Measurements from ENCODE around the gene NQO2.

NQO2 gene

GRCh38 chr6:2964793-2965505 lies 34.7 kb upstream of the NQO2 start:
- H3K4me3 ChIP-seq (ENCODE audit: low read depth in 1 of 2, low read length in 1 of 2): no peak overlapping the region
- H3K27ac ChIP-seq: no peak overlapping the region
- H3K9me3 ChIP-seq: no peaks in the 10 kb centered on the region
- H3K27me3 ChIP-seq: no peaks in the 10 kb centered on the region
- H3K4me1 ChIP-seq (ENCODE audit: control insufficient read depth in 1 of 2, insufficient read depth in 1 of 2, low read depth in 1 of 2, low read length in 1 of 2): peaks cover 11 to 13% of the 10 kb centered on the region in 2 experiments
- H3K36me3 ChIP-seq: no peaks in the 10 kb centered on the region
- TF ChIP-seq CTCF (IDR thresholded peaks at IDR 0.05): no peak

DNA sequence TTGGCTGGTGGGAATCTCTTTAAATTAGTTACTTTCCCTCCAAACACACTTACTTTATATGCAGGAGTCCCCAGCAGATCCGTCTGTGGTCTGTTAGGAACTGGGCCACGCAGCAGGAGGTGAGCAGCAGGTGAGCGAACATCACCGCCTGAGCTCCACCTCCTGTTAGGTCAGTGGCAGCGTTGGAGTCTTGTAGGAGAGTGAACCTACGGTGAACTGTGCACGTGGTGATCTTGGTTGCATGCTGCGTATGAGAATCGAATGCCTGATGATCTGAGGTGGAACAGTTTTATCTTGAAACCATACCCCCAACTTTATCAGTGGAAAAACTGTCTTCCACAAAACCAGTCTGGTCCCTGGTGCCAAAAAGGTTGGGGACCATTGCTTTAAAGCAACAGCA lies 33.3 kb upstream of the NQO2 start:
- TF ChIP-seq CTCF (IDR thresholded peaks at IDR 0.05): no peak
- Histone ChIP-seq H3K9me3 (no peaks in the 10 kb centered on the region), H3K27ac (no peak overlapping the region), H3K4me3 (ENCODE audit: low read depth in 1 of 2, low read length in 1 of 2) (no peak overlapping the region), H3K36me3 (no peaks in the 10 kb centered on the region), H3K4me1 (ENCODE audit: control insufficient read depth in 1 of 2, insufficient read depth in 1 of 2, low read depth in 1 of 2, low read length in 1 of 2) (peaks cover 19 to 21% of the 10 kb centered on the region in 2 experiments), H3K27me3 (no peaks in the 10 kb centered on the region)

- peaks cover 9 to 17% of the 10 kb centered on the region in 2 experiments for H3K4me1 ChIP-seq (ENCODE audit: control insufficient read depth in 1 of 2, insufficient read depth in 1 of 2, low read depth in 1 of 2, low read length in 1 of 2)
- H3K27ac ChIP-seq: no peak overlapping the region
- no peaks in the 10 kb centered on the region for H3K9me3 ChIP-seq
- no peak for TF ChIP-seq CTCF (IDR thresholded peaks at IDR 0.05)
- H3K4me3 ChIP-seq (ENCODE audit: low read depth in 1 of 2, low read length in 1 of 2): no peak overlapping the region
- no peaks in the 10 kb centered on the region for H3K36me3 ChIP-seq
- H3K27me3 ChIP-seq: no peaks in the 10 kb centered on the region
These were observed 31.8 kb upstream of the NQO2 start for GRCh38 chr6:2967936-2968335.

DNA sequence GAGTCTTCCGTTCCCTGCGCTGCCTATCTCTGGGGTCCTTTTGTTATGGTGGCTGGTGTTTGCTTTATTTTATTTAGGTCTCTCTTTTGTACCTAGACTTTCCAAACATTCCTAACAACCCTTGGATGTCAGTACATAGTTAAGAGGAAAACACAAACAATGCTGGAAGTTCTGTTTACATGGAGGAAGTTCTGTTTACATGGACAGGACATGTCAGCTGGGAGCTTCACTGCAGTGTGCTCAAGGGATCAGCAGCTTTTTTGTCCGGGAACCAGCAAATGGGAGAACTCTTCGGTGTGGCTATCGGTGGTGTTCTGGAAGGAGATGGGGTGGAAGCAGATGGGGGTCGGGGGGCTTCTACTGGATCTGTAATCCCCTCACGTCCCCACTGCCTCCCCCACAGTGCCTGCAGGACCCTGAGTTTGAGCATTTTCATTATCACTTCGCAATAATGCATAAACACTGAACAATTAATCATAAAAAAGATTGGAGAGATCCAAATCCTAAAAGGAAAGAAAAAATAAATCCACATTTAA lies 31.0 kb upstream of the NQO2 start:
- no peak for TF ChIP-seq CTCF (IDR thresholded peaks at IDR 0.05)
- Histone ChIP-seq H3K4me3 (ENCODE audit: low read depth in 1 of 2, low read length in 1 of 2) (no peak overlapping the region), H3K27ac (no peak overlapping the region), H3K27me3 (no peaks in the 10 kb centered on the region), H3K9me3 (no peaks in the 10 kb centered on the region), H3K36me3 (no peaks in the 10 kb centered on the region), H3K4me1 (ENCODE audit: control insufficient read depth in 1 of 2, insufficient read depth in 1 of 2, low read depth in 1 of 2, low read length in 1 of 2) (peaks cover 9 to 17% of the 10 kb centered on the region in 2 experiments)

- Histone ChIP-seq H3K4me1 (ENCODE audit: control insufficient read depth in 1 of 2, insufficient read depth in 1 of 2, low read depth in 1 of 2, low read length in 1 of 2) (peaks cover 9 to 17% of the 10 kb centered on the region in 2 experiments), H3K27ac (no peak overlapping the region), H3K27me3 (no peaks in the 10 kb centered on the region), H3K9me3 (no peaks in the 10 kb centered on the region), H3K36me3 (no peaks in the 10 kb centered on the region), H3K4me3 (ENCODE audit: low read depth in 1 of 2, low read length in 1 of 2) (no peak overlapping the region)
- TF ChIP-seq CTCF (IDR thresholded peaks at IDR 0.05): no peak
These were observed 30.1 kb upstream of the NQO2 start for GRCh38 chr6:2969549-2969948.
